Right lung (tissue), 5 donors: Measurements from ENCODE around the gene INTS11. TPM values are rescaled to one million over a fixed set of nuclear protein-coding genes. Genes with fewer than 3 reads are reported as not detected.

Experiments
- DNase-seq, 2 donors: peaks; one replicate each; pipeline ENCODE4 v3.0.0-alpha.2; 2013
- polyA plus RNA-seq, 5 donors: library from polyadenylated mRNA; unstranded; fragments of 120-200 nt; gene quantifications; one replicate each; pipeline versions ENCODE4 v1.2.1 to v1.2.3, GENCODE V29; 2013; ENCODE audit warnings: inconsistent platforms in 1 of 5, low replicate concordance in 1 of 5; ENCODE audit not compliant: insufficient read length in 5 of 5, insufficient read depth in 1 of 5

The INTS11 gene
- polyA plus RNA-seq, 5 donors: 102 to 144 (median 126) TPM

- no peak for DNase-seq
Observed at GRCh38 chr1:1359664-1360468, 35.4 kb upstream of the INTS11 start.

GRCh38 chr1:1359308-1359663 is 34.8 kb upstream of the INTS11 start:
- no peak for DNase-seq

GRCh38 chr1:1358433-1359271 is 34.2 kb upstream of the INTS11 start, which contains the start of gene MXRA8:
TSS of gene MXRA8 (minus strand) at chr1:1358555. CDS start at chr1:1358504, 51 bp downstream.
- peak; percentile 89 for DNase-seq

GRCh38 chr1:1357871-1358432 is 33.5 kb upstream of the INTS11 start:
- DNase-seq: peak in 1 of 2 donors; percentile 62

GRCh38 chr1:1356796-1357401 is 32.4 kb upstream of the INTS11 start:
- DNase-seq: no peak

GRCh38 chr1:1356166-1356795 is 31.8 kb upstream of the INTS11 start:
- DNase-seq: no peak

- no peak for DNase-seq
Observed at GRCh38 chr1:1355416-1355815, 31.0 kb upstream of the INTS11 start.

- DNase-seq: no peak
Observed at GRCh38 chr1:1354271-1355247, 30.1 kb upstream of the INTS11 start.

- no peak for DNase-seq
Observed at GRCh38 chr1:1353389-1354151, 29.1 kb upstream of the INTS11 start.

GRCh38 chr1:1352786-1353388 is 28.4 kb upstream of the INTS11 start:
- DNase-seq: no peak

GRCh38 chr1:1351511-1352427 is 27.3 kb upstream of the INTS11 start:
- no peak for DNase-seq

- DNase-seq: peak; percentile 69 to 70
Observed at GRCh38 chr1:1349256-1350012, 25.0 kb upstream of the INTS11 start, which contains the start of gene DVL1. TSS of gene DVL1 (minus strand) at chr1:1349418. CDS start at chr1:1349065, 353 bp downstream.

GRCh38 chr1:1348420-1349255 is 24.2 kb upstream of the INTS11 start:
- no peak for DNase-seq

- DNase-seq: no peak
Observed at GRCh38 chr1:1347663-1348419, 23.4 kb upstream of the INTS11 start.

GRCh38 chr1:1347026-1347595 is 22.7 kb upstream of the INTS11 start:
- no peak for DNase-seq
